ENCODE results near the gene PHKG1. TPM values are rescaled to one million over a fixed set of nuclear protein-coding genes. Genes with fewer than 3 reads are reported as not detected.
A peak's percentile ranks its signal among the peaks of the same experiment; 100 is the strongest.

PHKG1 gene
- total RNA-seq, 1 experiment from 2014 or later: not detected

DNA sequence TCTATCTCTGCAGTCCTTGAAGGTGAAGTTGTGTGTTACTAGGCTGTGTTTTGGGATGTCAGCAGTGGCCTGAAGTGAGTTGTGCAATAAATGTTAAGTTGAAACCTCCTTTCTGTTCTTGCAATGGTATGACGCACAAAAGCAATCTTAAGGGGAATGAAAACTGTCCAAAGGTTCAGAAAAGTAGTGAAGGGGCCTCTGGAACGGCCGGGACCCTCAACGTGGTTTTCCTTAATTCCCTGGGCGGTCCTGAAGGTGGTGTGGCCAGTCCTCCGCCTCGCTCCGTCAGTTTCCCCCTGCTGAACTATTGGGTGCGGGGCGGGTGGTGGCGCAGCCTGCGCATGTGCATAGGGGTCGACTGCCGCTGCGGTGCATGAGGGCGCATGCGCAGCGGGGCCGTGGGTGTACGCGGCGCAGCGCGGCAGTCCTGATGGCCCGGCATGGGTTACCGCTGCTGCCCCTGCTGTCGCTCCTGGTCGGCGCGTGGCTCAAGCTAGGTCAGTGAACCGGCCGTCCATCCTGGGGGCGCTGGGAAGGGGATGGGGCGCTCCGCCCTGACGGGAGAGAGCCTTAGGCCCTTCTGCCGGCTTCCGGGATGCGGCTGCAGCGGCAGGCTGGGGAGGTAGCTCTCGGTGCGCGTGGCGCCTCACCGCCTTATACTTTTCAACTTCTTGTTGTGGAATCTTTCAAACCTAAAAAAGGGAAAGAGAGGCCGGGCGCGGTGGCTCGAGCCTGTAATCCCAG is 28.7 kb downstream of the PHKG1 start, which contains the start of gene SUMF2 (continued):
- TF ChIP-seq, protein P1, sequence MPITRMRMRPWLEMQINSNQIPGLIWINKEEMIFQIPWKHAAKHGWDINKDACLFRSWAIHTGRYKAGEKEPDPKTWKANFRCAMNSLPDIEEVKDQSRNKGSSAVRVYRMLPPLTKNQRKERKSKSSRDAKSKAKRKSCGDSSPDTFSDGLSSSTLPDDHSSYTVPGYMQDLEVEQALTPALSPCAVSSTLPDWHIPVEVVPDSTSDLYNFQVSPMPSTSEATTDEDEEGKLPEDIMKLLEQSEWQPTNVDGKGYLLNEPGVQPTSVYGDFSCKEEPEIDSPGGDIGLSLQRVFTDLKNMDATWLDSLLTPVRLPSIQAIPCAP (CRISPR knock-in tag; IDR thresholded peaks at IDR 0.05): peak; percentile 76
- TF ChIP-seq TEAD4 (CRISPR knock-in tag; IDR thresholded peaks at IDR 0.05) (no peak), SMAD4 (CRISPR knock-in tag; IDR thresholded peaks at IDR 0.05) (no peak), MXD4 (CRISPR knock-in tag; IDR thresholded peaks at IDR 0.05; ENCODE audit: borderline replicate concordance) (no peak), GTF2I (CRISPR knock-in tag; conservative IDR thresholded peaks at IDR 0.05) (no peak), FOXK1 (CRISPR knock-in tag; IDR thresholded peaks at IDR 0.05) (peak; percentile 94), RORB (CRISPR knock-in tag; IDR thresholded peaks at IDR 0.05) (no peak), TEAD1 (CRISPR knock-in tag; IDR thresholded peaks at IDR 0.05) (peak; percentile 90), ESRRA (CRISPR knock-in tag; IDR thresholded peaks at IDR 0.05; ENCODE audit: borderline replicate concordance) (no peak), ZNF671 (CRISPR knock-in tag; IDR thresholded peaks at IDR 0.05) (peak; percentile 94; the same call in 1 of the 2 replicates), FOXP1 (CRISPR knock-in tag; IDR thresholded peaks at IDR 0.05; ENCODE audit: borderline replicate concordance) (peak; percentile 98)
- TF ChIP-seq, protein P2, sequence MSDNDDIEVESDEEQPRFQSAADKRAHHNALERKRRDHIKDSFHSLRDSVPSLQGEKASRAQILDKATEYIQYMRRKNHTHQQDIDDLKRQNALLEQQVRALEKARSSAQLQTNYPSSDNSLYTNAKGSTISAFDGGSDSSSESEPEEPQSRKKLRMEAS (CRISPR knock-in tag; IDR thresholded peaks at IDR 0.05): peak; percentile 89
- TF ChIP-seq, protein P3, sequence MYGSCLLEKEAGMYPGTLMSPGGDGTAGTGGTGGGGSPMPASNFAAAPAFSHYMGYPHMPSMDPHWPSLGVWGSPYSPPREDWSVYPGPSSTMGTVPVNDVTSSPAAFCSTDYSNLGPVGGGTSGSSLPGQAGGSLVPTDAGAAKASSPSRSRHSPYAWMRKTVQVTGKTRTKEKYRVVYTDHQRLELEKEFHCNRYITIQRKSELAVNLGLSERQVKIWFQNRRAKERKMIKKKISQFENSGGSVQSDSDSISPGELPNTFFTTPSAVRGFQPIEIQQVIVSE (CRISPR knock-in tag; IDR thresholded peaks at IDR 0.05; ENCODE audit: borderline replicate concordance): no peak
- TF ChIP-seq, protein P4, sequence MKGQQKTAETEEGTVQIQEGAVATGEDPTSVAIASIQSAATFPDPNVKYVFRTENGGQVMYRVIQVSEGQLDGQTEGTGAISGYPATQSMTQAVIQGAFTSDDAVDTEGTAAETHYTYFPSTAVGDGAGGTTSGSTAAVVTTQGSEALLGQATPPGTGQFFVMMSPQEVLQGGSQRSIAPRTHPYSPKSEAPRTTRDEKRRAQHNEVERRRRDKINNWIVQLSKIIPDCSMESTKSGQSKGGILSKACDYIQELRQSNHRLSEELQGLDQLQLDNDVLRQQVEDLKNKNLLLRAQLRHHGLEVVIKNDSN (CRISPR knock-in tag; IDR thresholded peaks at IDR 0.05): peak; percentile 60; the same call in 1 of the 2 replicates
- TF ChIP-seq, protein P5, sequence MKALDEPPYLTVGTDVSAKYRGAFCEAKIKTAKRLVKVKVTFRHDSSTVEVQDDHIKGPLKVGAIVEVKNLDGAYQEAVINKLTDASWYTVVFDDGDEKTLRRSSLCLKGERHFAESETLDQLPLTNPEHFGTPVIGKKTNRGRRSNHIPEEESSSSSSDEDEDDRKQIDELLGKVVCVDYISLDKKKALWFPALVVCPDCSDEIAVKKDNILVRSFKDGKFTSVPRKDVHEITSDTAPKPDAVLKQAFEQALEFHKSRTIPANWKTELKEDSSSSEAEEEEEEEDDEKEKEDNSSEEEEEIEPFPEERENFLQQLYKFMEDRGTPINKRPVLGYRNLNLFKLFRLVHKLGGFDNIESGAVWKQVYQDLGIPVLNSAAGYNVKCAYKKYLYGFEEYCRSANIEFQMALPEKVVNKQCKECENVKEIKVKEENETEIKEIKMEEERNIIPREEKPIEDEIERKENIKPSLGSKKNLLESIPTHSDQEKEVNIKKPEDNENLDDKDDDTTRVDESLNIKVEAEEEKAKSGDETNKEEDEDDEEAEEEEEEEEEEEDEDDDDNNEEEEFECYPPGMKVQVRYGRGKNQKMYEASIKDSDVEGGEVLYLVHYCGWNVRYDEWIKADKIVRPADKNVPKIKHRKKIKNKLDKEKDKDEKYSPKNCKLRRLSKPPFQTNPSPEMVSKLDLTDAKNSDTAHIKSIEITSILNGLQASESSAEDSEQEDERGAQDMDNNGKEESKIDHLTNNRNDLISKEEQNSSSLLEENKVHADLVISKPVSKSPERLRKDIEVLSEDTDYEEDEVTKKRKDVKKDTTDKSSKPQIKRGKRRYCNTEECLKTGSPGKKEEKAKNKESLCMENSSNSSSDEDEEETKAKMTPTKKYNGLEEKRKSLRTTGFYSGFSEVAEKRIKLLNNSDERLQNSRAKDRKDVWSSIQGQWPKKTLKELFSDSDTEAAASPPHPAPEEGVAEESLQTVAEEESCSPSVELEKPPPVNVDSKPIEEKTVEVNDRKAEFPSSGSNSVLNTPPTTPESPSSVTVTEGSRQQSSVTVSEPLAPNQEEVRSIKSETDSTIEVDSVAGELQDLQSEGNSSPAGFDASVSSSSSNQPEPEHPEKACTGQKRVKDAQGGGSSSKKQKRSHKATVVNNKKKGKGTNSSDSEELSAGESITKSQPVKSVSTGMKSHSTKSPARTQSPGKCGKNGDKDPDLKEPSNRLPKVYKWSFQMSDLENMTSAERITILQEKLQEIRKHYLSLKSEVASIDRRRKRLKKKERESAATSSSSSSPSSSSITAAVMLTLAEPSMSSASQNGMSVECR (CRISPR knock-in tag; IDR thresholded peaks at IDR 0.05; ENCODE audit: borderline replicate concordance): peak; percentile 94
- TF ChIP-seq, protein P6, sequence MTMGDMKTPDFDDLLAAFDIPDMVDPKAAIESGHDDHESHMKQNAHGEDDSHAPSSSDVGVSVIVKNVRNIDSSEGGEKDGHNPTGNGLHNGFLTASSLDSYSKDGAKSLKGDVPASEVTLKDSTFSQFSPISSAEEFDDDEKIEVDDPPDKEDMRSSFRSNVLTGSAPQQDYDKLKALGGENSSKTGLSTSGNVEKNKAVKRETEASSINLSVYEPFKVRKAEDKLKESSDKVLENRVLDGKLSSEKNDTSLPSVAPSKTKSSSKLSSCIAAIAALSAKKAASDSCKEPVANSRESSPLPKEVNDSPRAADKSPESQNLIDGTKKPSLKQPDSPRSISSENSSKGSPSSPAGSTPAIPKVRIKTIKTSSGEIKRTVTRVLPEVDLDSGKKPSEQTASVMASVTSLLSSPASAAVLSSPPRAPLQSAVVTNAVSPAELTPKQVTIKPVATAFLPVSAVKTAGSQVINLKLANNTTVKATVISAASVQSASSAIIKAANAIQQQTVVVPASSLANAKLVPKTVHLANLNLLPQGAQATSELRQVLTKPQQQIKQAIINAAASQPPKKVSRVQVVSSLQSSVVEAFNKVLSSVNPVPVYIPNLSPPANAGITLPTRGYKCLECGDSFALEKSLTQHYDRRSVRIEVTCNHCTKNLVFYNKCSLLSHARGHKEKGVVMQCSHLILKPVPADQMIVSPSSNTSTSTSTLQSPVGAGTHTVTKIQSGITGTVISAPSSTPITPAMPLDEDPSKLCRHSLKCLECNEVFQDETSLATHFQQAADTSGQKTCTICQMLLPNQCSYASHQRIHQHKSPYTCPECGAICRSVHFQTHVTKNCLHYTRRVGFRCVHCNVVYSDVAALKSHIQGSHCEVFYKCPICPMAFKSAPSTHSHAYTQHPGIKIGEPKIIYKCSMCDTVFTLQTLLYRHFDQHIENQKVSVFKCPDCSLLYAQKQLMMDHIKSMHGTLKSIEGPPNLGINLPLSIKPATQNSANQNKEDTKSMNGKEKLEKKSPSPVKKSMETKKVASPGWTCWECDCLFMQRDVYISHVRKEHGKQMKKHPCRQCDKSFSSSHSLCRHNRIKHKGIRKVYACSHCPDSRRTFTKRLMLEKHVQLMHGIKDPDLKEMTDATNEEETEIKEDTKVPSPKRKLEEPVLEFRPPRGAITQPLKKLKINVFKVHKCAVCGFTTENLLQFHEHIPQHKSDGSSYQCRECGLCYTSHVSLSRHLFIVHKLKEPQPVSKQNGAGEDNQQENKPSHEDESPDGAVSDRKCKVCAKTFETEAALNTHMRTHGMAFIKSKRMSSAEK (CRISPR knock-in tag; IDR thresholded peaks at IDR 0.05; ENCODE audit: borderline replicate concordance): peak; percentile 93; the same call in 1 of the 2 replicates
- TF ChIP-seq, protein P7, sequence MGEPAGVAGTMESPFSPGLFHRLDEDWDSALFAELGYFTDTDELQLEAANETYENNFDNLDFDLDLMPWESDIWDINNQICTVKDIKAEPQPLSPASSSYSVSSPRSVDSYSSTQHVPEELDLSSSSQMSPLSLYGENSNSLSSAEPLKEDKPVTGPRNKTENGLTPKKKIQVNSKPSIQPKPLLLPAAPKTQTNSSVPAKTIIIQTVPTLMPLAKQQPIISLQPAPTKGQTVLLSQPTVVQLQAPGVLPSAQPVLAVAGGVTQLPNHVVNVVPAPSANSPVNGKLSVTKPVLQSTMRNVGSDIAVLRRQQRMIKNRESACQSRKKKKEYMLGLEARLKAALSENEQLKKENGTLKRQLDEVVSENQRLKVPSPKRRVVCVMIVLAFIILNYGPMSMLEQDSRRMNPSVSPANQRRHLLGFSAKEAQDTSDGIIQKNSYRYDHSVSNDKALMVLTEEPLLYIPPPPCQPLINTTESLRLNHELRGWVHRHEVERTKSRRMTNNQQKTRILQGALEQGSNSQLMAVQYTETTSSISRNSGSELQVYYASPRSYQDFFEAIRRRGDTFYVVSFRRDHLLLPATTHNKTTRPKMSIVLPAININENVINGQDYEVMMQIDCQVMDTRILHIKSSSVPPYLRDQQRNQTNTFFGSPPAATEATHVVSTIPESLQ (CRISPR knock-in tag; IDR thresholded peaks at IDR 0.05): no peak
- TF ChIP-seq, protein P8, sequence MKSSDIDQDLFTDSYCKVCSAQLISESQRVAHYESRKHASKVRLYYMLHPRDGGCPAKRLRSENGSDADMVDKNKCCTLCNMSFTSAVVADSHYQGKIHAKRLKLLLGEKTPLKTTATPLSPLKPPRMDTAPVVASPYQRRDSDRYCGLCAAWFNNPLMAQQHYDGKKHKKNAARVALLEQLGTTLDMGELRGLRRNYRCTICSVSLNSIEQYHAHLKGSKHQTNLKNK (CRISPR knock-in tag; IDR thresholded peaks at IDR 0.05): peak; percentile 90

All from WTC11 (cell line).